Activated CD8-positive, alpha-beta memory T cell treated with anti-CD3 and anti-CD28 coated beads, Interleukin-2, amount 50 U/mL, for 24 hours (primary cell): ENCODE results near the gene PPM1M.

Source experiments
- DNase-seq: peaks from one replicate; pipeline ENCODE4 v3.0.0-alpha.2; 2020; ENCODE audit errors: extremely low read depth

The PPM1M gene

GRCh38 chr3:52230461-52230860 is 15.1 kb upstream of the PPM1M start:
- no peak for DNase-seq

DNA sequence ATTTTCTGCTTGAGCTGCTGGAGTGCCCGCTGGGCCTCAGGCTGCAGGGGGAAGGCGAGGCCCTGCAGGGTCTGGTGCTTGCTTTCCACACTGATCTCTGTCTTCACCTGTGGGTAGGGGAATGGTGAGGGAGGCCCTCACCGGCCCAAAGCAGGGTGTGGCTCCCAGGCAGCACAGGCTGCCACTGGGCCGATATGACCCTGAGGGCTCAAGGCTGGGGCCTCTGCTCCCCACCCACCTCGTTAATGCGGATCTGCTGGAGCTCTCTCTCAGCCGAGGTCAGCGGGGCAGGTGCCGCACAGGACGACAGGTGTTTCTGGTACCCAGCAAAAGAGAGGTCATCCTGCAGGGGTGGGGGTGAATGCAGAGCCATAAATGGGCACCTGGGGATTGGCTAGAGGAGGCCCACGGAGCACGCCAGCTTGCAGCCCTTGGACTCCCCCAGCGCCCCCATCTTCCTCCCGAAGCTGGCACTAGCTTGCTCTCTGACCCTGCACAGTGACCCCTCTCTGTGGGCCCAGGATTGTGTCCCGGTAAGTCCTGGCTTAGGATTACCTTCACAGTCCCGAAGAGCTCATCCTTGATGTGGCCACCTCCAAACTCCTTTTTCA is 14.6 kb upstream of the PPM1M start:
- no peak for DNase-seq

- DNase-seq, result peak; percentile 71
These were observed 13.9 kb upstream of the PPM1M start for GRCh38 chr3:52231502-52232278.

GRCh38 chr3:52232279-52233107 is 13.1 kb upstream of the PPM1M start:
- DNase-seq, result no peak

GRCh38 chr3:52233108-52233591 is 12.4 kb upstream of the PPM1M start:
- no peak for DNase-seq

DNA sequence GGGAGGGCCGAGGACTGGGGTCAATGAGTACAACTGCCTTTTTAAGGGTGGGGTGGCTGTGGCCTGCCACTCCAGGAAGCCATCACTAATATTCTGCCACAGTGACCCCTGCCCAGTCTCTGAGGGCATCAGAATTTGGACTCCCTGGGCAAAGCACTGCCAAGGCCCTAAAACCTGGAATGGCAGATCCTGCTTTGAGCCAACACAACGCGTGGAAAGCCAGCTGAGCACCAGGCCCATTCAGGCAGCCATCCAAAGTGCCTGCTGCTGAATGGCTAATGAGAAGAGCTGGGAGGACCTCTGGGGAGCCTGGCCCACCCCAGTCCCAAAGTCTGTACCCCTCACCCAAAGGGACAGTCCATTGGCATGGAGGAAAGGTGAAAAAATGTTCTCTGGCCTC is 11.6 kb upstream of the PPM1M start:
- no peak for DNase-seq

DNA sequence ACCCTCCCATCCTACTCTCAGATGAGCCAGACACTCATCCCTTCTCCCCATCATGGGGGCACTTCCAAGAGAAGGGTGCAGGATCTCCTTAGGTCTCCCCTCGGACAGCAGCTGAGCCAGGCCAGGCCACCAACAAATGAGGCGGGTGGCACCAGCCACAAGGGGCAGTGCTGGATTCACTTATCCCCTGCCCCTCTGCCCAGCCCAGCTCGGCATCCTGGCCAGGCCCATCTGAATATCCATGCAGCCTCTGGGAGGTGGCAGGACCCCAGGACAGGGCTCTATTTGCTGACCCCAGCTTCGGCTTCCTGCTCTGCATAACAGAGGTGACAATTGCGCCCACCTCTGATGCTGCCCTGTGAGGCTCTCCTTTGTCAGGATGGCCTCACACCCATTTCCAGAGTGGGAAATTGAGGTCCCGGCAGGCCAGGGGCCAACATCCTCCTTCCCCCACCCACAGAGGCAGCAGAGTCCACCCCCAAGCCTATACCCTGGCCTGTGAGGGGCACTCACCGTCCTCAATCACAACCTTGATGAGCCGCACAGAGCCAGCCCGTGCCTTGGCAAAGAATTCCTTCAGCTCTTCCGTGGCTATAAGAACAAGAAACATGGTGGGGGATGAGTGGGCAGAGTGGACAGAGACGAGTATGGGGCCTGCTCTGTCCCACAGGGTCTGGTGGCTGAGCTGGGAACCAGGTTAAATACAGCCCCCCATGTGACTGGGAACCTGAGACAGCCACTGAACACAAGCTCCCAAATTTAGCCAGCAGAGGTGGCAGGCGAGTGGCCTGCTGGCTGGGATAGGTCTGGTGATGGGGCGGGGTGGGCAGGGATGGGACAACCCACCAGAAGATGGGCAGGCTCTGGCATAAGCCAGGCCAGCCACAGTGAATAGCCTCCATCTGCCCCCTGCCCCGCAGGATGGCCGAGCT is 10.8 kb upstream of the PPM1M start:
- DNase-seq, result no peak

GRCh38 chr3:52236424-52236886 is 9.1 kb upstream of the PPM1M start:
- DNase-seq, result no peak

DNA sequence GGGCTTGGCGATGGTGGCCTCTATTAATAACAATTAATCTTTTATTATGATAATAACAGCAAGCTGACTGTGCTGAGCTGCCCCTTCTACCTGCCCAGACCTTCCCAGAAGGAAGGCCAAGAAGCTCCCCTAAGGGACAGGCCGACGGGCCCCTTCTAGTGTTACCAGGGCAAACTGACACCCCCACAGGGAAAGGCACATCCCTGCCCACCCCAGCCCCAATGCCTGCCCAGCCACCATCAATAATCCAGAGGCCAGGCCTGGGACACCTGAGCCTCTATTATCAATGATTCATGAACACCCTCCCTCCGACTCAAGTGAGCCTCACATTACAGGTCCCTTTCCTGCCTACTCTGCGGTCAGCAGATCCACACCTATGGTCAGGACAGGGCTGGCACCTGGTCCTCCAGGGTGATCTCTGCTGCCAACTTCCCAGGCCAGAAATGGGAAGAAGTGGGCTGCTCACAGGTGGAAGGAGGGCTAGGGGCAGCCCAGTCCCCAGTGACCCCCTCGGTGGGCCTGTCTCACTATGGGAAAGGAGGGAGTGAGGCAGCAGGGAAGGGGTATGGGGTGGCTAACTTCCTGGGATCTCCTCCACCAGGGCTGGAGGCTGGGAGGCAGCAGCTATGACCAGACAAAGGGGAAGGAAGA is 8.4 kb upstream of the PPM1M start:
- no peak for DNase-seq

- DNase-seq, result no peak
These were observed 7.8 kb upstream of the PPM1M start for GRCh38 chr3:52237657-52238172.

- DNase-seq, result no peak
These were observed 7.3 kb upstream of the PPM1M start for GRCh38 chr3:52238193-52238760.

- peak; percentile 68 for DNase-seq
These were observed 6.5 kb upstream of the PPM1M start, which contains the start of gene TWF2 for GRCh38 chr3:52238761-52239701. TWF2 (minus strand) TSS chr3:52239158; CDS start chr3:52239016, 142 bp downstream.

- DNase-seq, result no peak
These were observed 5.3 kb upstream of the PPM1M start for GRCh38 chr3:52240059-52240885.

DNA sequence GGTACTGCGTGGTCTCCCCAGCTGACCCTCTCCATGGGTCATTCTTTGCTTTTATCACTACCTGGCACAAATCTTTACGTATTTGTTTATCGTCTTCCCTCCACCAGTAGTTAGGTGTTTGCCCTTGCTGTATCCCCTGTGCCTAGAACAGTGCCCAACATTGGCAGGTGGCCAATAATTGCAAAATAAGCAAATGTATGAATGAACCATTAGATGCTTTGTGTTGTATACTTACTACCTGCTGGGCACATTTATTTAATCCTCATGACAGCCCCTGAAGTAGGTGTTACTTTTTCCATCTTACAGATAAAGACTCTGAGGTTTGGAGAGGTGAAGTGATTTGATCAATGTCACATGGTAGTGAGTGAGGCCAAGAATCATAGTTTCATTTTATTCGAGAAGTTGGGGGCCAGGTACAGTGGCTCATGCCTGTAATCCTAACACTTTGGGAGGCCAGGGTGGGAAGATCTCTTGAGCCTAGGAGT is 4.6 kb upstream of the PPM1M start:
- DNase-seq, result no peak

- no peak for DNase-seq
These were observed 3.5 kb upstream of the PPM1M start for GRCh38 chr3:52242039-52242438.

- DNase-seq, result no peak
These were observed 1.5 kb upstream of the PPM1M start for GRCh38 chr3:52243791-52244628.

GRCh38 chr3:52246264-52246620 is 683 bp downstream of the PPM1M start:
- DNase-seq, result no peak
